NCI-H146 (cell line): ENCODE data around the gene MRE11.
A peak's percentile ranks its signal among the peaks of the same experiment; 100 is the strongest.
"Not testable (repeated sequence)": the region's sequence is repeated elsewhere in the genome, so short reads cannot be mapped to it uniquely, and the experiment has no call there.

Experiments used
- DNase-seq: peaks from one replicate; lab custom pipeline; 2025; lab: John Stamatoyannopoulos, UW

MRE11 gene

DNA sequence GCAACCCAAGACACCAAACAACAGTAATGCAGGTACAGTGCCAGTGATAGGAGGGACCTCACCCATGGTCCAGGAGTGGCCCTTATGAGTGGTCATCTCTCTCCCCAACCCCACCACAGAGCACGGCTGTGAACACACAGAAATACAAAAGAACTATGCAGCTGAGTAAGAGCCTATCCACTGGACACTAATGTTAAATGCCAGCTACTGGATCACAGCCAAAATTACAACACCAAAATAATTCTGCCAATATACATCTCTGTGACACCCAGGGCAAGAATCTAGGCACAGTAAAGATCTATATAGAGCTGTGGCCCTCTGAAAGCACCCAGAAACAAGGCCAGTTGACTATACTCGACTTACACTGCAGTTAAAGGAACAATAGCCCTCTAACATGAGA lies 69.6 kb downstream of the MRE11 start:
- DNase-seq: no peak

DNA sequence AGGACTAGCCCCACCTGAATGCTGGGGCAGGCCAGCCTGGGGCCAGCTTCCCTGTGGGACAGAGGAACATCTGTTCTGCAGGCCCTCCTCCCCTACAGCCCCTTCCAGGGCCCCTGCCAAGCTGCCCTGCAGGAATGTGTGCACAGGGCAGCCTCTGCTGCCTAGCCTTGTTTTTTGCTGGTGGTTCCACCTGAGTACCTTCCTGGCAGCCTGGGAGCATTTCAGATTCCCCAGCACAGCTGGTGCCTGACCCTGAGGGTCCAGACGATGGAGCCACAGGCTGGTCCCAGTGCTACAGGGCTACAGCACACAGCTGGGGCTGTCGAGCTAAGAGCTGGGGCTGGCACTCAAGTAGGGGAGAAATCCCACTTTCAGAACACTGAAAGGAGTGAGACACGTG lies 70.1 kb downstream of the MRE11 start:
- DNase-seq: no peak

DNA sequence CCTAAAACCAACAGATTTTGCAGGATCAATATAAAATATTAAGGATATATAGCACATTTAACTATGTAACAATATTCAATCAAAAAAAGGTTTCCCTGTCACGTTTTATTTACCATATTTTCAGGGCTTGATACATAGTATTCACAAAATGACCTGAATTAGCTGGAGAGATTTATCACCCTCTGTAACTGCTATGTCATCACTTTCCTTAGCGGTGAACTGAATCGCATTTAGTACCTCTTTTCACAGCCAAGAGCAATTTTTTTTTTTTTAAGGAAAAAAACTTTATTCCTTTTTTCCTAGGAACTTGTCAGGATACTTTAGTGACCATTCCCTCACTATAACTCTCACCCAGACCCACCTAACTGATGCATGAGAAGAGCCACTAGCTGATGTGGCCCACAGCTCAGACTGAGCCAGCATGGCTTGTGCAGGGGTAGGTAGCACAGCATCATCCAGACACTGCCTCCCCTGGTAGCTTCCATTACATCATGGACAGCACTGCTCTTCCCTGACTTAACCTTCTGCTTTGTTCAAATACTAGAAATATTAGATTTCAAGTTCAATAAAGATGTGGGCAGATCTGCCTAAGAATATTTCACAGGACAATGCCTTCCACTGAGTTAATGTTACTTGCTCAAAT lies 75.4 kb downstream of the MRE11 start:
- DNase-seq: no peak

DNA sequence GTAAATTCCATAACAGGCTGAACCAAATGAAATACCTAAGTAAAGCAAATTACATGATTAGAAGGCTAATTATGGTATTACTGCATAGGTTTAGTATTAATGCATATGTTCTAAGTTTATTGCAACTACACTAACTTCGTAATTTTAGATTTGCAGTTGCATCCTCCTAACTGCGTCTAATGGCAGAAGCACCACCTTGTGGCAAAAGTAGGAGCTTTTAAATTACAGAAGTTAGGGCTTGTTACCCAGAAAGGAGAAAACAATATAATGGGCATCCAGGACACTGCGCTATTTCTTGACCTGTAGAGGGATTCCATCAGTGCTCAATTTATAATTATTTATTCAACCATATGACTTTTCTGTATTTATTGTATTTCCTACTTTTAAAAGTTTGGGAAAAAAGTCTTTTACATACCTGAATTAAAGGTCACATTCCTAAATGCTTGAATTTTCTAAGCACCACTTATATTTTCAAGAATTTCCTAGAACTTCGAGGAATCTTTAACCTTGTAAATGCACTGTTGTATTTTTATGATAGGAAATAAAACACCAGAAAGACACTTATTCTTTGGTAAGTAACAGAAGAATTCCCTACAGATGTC lies 76.2 kb downstream of the MRE11 start:
- no peak for DNase-seq

DNA sequence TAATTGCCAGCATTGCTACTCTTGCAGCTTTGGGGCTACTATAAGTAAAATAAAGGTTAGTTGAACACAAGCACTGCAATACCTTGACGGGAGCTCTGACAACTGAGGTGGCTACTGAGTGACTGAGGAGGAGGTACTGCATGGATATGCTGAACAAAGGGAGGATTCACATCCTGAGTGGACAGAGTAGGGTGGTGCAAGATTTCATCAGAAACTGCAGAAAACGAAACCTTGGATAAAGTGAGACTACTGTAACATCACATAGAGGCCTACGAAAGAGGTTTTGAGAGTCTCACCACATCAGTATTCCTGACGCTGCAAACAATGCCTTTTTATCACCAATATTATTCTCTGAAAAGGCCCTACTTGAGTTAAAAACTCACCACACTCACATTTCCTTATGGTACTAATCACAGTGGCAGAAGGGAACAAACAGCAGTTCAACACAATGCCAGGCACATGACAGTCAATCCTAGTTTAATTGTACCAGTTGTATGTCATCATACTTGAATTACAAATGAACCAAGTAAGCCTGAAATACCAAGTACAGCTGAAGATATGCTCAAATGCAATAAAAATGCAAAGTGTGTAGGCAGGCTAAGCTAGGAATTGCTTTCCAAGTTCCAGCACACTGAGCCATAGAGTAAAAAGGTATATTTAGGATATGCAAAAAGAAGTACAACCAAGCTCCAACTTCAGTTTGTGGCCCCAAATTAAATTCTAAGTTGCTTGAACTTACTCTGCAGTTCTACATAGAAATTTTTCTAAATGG lies 88.4 kb downstream of the MRE11 start:
- DNase-seq: no peak

DNA sequence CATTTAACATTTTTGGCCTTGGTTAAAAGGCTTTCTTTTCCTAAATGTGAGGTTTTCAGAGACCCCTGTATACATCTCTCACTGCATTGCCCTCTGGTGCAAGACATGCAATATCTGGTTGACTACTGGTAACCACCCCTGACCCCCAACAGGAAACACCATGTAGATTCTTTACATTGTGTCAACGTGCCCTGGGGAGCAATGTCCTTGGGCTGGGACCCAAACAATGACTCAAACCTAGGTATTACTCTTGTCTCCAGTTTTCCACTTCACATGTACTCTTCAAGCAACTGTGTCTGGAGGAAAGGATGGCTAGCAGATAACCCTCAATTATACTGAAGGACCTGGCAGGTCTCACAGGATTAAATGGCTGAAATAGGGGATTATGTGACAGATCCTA lies 91.3 kb downstream of the MRE11 start:
- DNase-seq: no peak

DNA sequence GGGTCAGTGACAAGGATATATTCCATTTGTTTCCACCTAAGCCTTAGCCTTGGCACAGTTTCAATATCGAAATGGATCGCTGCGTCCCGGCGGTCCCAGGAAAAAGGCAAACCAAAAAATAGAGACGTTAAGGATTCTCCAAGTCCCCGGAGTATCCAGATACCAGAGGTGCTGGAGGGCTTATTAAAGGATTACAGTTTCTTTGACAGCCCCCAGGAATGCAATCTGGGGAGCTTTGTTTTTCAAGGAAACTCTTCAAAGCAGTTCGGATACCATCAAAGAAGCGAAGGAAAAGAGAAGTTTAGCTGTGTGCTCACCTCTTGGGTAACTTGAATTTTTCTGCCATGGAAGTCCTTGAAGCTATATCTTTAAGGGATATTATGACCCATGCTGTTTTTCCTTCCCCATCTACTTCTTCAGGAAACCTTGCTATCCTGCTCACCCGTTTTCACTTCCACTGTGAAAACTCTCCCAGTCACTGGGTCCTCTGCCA lies 91.8 kb downstream of the MRE11 start:
- no peak for DNase-seq

DNA sequence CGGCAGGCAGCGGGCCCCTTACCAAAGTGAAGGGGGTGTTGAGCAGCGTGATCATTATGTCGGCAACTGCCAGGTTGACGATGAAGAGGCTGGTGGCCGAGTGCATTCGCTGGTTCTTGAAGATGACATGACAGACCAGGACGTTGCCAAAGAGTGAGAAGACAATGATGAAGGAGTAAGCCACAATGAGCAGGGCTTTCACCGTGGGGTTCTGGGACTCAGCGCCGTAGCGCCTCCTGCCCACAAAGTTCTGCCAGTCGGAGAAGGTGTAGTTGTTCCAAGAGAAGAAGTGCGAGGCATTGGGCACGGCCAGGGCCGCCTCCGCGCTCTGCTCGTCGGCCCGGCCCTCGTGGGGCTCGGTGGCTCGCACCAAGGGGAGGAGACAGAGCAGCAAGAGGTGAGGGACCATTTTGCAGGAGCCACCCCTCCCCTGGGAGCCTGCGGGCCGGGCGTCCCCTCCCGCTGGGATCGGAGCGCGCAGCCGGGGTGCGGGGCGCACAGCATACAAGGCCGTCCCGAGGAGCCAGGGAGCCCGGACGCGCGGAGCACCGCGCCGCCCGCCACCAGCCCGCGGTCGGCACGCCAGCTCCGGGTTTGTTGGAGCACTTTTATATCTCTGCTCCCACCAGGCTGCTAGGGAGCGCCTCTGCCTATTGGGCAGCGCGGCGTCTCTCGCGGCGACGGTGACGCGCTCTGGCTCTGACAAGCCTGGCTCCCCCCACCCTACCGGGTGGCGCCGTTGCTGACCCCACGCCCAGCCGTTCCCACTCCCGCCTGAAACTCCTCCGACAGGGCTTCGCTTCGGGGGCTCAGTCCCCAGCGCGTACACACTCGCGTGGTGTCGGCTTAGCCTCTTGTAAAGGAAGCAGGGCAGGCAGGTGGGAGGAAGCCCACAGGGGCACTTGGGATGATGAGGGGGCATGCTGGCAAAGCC lies 92.5 kb downstream of the MRE11 start, which contains the start of gene GPR83:
GPR83 (minus strand) TSS at position 581 of the 934 bp plus-strand sequence; CDS start at position 409, 172 bp downstream.
- DNase-seq: peak; percentile 61

DNA sequence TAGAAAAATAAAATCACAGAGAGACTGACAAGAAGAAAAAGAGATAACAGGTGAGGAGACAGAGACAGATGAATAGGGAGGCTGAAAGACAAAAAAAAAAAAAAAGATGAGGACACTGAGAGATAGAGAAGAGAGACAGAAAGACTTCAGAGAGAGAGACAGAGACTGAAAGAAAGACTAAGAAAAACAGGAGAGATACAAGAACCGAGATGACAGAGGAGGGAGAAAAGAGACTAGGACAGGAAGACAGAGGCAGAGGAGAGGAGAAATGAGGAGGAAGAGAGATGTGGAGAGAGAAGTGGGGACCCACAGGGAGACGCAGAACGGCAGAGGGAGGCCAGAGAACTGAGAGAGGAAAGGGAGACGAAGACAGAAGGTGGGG lies 93.2 kb downstream of the MRE11 start:
- no peak for DNase-seq

DNA sequence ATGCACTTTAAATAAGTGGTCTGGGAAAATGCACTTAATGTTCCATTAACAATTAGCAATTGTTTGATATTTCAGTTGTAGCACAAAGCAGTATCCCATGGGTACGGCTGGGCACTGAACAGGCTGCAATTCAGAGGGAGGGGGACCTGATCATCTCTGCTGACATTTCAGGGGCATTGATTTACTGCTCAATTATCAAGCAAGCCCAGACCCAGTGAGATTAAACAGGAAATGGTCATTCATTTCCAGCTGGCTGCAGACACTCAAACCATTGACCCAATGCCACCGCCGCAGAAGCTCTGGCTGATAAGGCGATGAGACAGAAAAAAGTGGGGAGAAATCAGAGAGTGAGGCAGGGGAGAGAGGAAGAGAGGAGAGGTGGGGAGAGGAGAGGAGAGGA lies 93.6 kb downstream of the MRE11 start:
- DNase-seq: peak; percentile 60

DNA sequence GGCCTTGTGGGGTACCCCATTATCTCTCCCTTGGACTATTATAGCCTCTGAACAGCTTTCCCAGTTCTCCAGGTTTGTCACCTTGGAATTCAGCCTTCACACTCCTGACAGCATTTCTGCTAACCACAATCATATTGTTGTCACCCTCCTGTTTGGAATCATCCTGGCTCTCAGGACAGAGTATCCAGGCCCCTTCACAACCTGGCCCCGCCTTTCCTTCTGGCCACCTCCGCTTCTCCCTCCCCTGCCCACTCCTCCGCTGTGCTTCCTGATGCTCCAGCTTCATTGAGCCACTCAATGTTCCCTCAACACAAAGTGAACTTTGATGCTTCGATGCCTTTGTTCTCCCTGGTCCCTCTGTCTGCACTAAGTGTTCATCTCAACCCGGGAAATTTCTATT lies 95.5 kb downstream of the MRE11 start:
- no peak for DNase-seq

DNA sequence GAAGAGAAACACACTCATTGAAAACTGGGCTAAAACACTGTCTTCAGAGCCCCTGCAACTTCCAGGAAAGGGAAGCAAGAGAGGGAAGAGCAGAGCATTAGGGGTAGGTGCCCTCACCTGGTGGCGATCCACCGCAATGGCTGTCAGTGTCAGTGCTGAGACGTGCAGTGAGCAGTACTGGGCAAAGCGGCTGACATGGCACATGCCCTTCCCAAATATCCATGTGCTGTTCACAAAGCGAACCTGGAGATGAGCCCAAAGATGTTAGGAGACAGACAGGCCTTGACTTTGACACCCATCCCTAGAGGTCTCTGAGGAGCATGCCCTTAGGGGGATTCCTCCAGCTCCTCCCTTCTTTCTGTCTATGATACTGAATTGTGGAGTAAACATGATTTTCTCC lies 97.4 kb downstream of the MRE11 start:
- DNase-seq: no peak

DNA sequence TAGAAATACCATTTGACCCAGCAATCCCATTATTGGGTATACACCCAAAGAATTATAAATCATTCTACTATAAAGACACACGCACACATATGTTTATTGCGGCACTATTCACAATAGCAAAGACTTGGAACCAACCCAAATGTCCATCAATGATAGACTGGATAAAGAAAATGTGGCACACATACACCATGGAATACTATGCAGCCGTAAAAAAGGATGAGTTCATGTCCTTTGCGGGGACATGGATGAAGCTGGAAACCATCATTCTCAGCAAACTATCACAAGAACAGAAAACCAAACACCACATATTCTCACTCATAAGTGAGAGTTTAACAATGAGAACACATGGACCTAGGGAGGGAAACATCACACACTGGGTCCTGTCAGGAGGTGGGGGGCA lies 101.7 kb downstream of the MRE11 start:
- not testable (repeated sequence) for DNase-seq

DNA sequence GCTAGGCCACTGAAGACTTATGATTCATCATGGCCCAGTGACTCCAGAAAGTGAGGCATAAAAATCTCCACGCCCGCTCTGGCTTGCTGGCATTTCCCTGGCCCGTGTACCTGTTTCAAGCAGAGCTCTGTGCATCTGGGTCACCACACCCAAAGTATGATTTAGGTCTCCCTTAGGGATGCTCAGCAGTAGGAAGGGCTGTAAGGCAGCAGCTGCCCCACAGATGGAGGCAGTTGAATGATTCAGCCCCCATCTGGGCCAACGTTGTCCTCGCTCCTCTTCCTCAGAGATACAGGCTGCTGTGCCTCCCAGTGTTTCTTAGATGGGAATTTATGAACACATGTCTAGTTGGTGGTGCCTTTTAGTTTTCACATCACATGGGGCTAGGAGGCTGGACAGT lies 114.0 kb downstream of the MRE11 start:
- DNase-seq: no peak

DNA sequence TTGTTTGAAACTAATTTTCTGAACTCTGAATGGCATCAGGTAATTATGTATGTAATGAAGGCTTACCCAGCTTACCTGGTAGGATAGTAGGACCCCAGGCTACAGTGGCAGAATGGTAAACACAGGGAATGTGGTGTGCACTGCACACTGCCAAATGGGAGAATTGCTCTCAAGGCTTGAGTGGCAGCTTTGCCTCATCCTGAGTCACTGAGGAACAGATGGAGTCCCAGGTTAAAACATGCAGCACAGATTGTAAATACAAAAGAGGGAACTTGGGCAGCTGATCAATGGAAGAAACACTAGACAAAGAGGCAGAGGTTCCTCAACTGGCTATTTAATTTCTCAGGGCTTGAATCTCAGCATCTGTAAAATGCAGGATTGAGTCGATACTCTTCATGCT lies 116.8 kb downstream of the MRE11 start:
- no peak for DNase-seq

DNA sequence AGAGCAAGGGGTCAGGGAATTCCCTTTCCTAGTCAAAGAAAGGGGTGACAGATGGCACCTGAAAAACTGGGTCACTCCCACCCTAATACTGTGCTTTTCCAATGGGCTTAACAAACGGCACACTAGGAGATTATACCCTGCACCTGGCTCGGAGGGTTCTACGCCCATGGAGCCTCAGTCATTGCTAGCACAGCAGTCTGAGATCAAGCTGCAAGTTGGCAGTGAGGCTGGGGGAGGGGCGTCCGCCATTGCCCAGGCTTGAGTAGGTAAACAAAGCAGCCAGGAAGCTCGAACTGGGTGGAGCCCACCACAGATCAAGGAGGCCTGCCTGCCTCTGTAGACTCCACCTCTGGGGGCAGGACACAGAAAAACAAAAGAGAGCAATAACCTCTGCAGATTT lies 123.1 kb downstream of the MRE11 start:
- not testable (repeated sequence) for DNase-seq
